GM19099 (cell line): ENCODE measurements around the gene ZNRF2.

ENCODE experiments used
- POLR2A ChIP-seq: IDR thresholded peaks from 3 replicates; pipeline ENCODE4 v1.6.1; 2011; ENCODE audit warnings: low read depth; ENCODE audit not compliant: insufficient read length; ENCODE audit errors: extremely low read depth

The ZNRF2 gene

GRCh38 chr7:30309842-30310435 is 25.5 kb downstream of the ZNRF2 start:
- no peak for TF ChIP-seq POLR2A

- no peak for TF ChIP-seq POLR2A
Observed at GRCh38 chr7:30310674-30311362, 26.4 kb downstream of the ZNRF2 start.

GRCh38 chr7:30312178-30312577 is 27.8 kb downstream of the ZNRF2 start:
- TF ChIP-seq POLR2A: no peak

- TF ChIP-seq POLR2A: no peak
Observed at GRCh38 chr7:30313348-30313747, 29.0 kb downstream of the ZNRF2 start.

- no peak for TF ChIP-seq POLR2A
Observed at GRCh38 chr7:30313793-30314192, 29.4 kb downstream of the ZNRF2 start.

GRCh38 chr7:30315589-30315988 is 31.2 kb downstream of the ZNRF2 start:
- no peak for TF ChIP-seq POLR2A

GRCh38 chr7:30320392-30320791 is 36.0 kb downstream of the ZNRF2 start:
- TF ChIP-seq POLR2A: no peak

- TF ChIP-seq POLR2A: no peak
Observed at GRCh38 chr7:30321089-30321881, 36.9 kb downstream of the ZNRF2 start.

- TF ChIP-seq POLR2A: no peak
Observed at GRCh38 chr7:30321882-30322192, 37.4 kb downstream of the ZNRF2 start.

- peak; percentile 26 for TF ChIP-seq POLR2A
Observed at GRCh38 chr7:30322271-30323005, 38.0 kb downstream of the ZNRF2 start.

- TF ChIP-seq POLR2A: no peak
Observed at GRCh38 chr7:30323006-30323355, 38.6 kb downstream of the ZNRF2 start.

- no peak for TF ChIP-seq POLR2A
Observed at GRCh38 chr7:30327813-30328212, 43.4 kb downstream of the ZNRF2 start.

GRCh38 chr7:30328381-30328780 is 44.0 kb downstream of the ZNRF2 start:
- no peak for TF ChIP-seq POLR2A

- TF ChIP-seq POLR2A: no peak
Observed at GRCh38 chr7:30329716-30330115, 45.3 kb downstream of the ZNRF2 start.
